GM19023 (cell line): ENCODE data around the gene ASPG.
"Not testable (repeated sequence)": the region's sequence is repeated elsewhere in the genome, so short reads cannot be mapped to it uniquely, and the experiment has no call there.

Source experiments
- ATAC-seq: cut with Tn5 transposase; IDR thresholded peaks from one replicate; pipeline ENCODE4 v1.9.1; 2021; ENCODE audit warnings: mild to moderate bottlenecking, moderate library complexity; ENCODE audit not compliant: unreplicated experiment

ASPG gene

GRCh38 chr14:104144911-104145825, 59.7 kb downstream of the ASPG start:
- no peak for ATAC-seq

- ATAC-seq, result no peak
Measured at GRCh38 chr14:104145826-104146601, 60.5 kb downstream of the ASPG start.

GRCh38 chr14:104146651-104147345, 61.3 kb downstream of the ASPG start:
- ATAC-seq, result no peak

- ATAC-seq, result no peak
Measured at GRCh38 chr14:104147346-104148125, 62.0 kb downstream of the ASPG start.

- no peak for ATAC-seq
Measured at GRCh38 chr14:104148433-104149277, 63.2 kb downstream of the ASPG start.

GRCh38 chr14:104149278-104149595, 63.7 kb downstream of the ASPG start:
- no peak for ATAC-seq

- no peak for ATAC-seq
Measured at GRCh38 chr14:104149617-104150135, 64.2 kb downstream of the ASPG start.

GRCh38 chr14:104150136-104151025, 64.9 kb downstream of the ASPG start:
- no peak for ATAC-seq

GRCh38 chr14:104151026-104151381, 65.5 kb downstream of the ASPG start:
- no peak for ATAC-seq

GRCh38 chr14:104151566-104152245, 66.2 kb downstream of the ASPG start:
- ATAC-seq, result no peak

GRCh38 chr14:104152246-104152575, 66.7 kb downstream of the ASPG start:
- ATAC-seq, result no peak

- ATAC-seq, result no peak
Measured at GRCh38 chr14:104152686-104153393, 67.3 kb downstream of the ASPG start.

GRCh38 chr14:104153394-104153755, 67.9 kb downstream of the ASPG start:
- ATAC-seq, result not testable (repeated sequence)

GRCh38 chr14:104154246-104154645, 68.7 kb downstream of the ASPG start:
- ATAC-seq, result no peak

- ATAC-seq, result no peak
Measured at GRCh38 chr14:104155513-104155912, 70.0 kb downstream of the ASPG start.

GRCh38 chr14:104156142-104156541, 70.6 kb downstream of the ASPG start:
- ATAC-seq, result no peak

- ATAC-seq, result no peak
Measured at GRCh38 chr14:104157016-104157928, 71.8 kb downstream of the ASPG start.
